ENCODE data around the gene MAP2K3. TPM values are rescaled to one million over a fixed set of nuclear protein-coding genes. Genes with fewer than 3 reads are reported as not detected.
"Not testable (repeated sequence)": the region's sequence is repeated elsewhere in the genome, so short reads cannot be mapped to it uniquely, and the experiment has no call there.

Gene MAP2K3
- total and polyA plus RNA-seq, 2 of the 8 experiments (the other 6 are each of a cell fraction or from before 2014, with no cell fraction given) = 16.9 to 33.5 TPM

DNA sequence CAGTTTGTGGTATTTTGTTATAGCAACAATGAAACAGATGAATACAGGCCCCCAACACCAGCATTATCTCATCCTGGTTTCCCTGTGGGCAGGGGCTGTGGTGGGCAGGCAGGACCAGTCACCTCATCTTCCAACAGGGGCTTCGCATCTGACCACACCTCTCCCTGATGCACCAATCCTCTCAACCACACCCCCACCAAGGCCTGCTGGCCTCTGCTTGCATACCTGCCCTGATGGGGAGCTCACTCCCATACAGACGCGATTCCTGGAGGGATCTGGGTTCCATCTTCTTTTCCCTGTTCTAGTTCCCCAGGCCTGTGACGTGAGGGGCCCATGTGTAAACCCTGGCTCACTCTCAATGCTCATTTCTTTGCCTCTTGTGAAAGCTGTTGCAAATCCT, 34.7 kb downstream of the MAP2K3 start:
- H3K14ac ChIP-seq (ENCODE audit: insufficient read length); DNase-seq (ENCODE audit: low read depth in 1 of 2, low spot score in 2 of 2); POLR2A ChIA-PET (ENCODE audit: partially characterized antibody); H3K27ac ChIP-seq (ENCODE audit: low read depth, low read length); FAIRE-seq; H3K4me3 ChIP-seq (ENCODE audit: extremely low read depth in 1 of 4, insufficient read depth in 2 of 4, low read depth in 3 of 4, low read length in 4 of 4); H3K4ac ChIP-seq (replicated peaks; ENCODE audit: insufficient read length, low read depth, low read length); H3K79me2 ChIP-seq (ENCODE audit: control insufficient read depth in 1 of 2, insufficient read depth in 2 of 2, low read length in 2 of 2); H3K79me1 ChIP-seq (ENCODE audit: low read depth, low read length); H4K20me1 ChIP-seq (replicated peaks in 1 of 2; ENCODE audit: control insufficient read depth in 1 of 2, insufficient read depth in 2 of 2, low read length in 2 of 2); H3K56ac ChIP-seq (replicated peaks; ENCODE audit: insufficient read length, low read depth, low read length); H3K4me1 ChIP-seq (replicated peaks in 1 of 4; ENCODE audit: control insufficient read depth in 3 of 4, insufficient read depth in 4 of 4, low read length in 3 of 4); H3K36me3 ChIP-seq (ENCODE audit: control insufficient read depth in 2 of 4, insufficient read depth in 4 of 4, low read length in 3 of 4); H4K5ac ChIP-seq (ENCODE audit: insufficient read length, low read depth, low read length); H2BK20ac ChIP-seq (ENCODE audit: low read length); H4K91ac ChIP-seq (replicated peaks; ENCODE audit: insufficient read length, low read length); H2BK15ac ChIP-seq (ENCODE audit: low read length); H3K23me2 ChIP-seq (ENCODE audit: low read depth, low read length); H2BK12ac ChIP-seq (ENCODE audit: low read depth, low read length); H3K9ac ChIP-seq (replicated peaks in 1 of 4; ENCODE audit: extremely low read depth in 1 of 4, low read depth in 3 of 4, low read length in 3 of 4); H2BK120ac ChIP-seq (replicated peaks; ENCODE audit: low read depth, low read length); H3K4me2 ChIP-seq (ENCODE audit: insufficient read depth in 1 of 2, low read depth in 2 of 2, low read length in 2 of 2); H2BK5ac ChIP-seq (ENCODE audit: low read depth, low read length); H4K8ac ChIP-seq (ENCODE audit: extremely low read depth, insufficient read depth, low read length); H2AFZ ChIP-seq (ENCODE audit: low read length); H2AK5ac ChIP-seq (ENCODE audit: low read depth, low read length); H3K23ac ChIP-seq (ENCODE audit: insufficient read length): not testable (repeated sequence)
- H3K18ac ChIP-seq (ENCODE audit: extremely low read depth, low read length) = peak overlapping the region; percentile 13; the same call in 1 of the 2 replicates
- WGBS, 2 experiments (ENCODE audit: extremely low coverage in 1 of 2, insufficient coverage in 1 of 2, insufficient read length in 1 of 2, insufficient replicate concordance in 2 of 2, low coverage in 1 of 2, low lambda C conversion rate in 2 of 2, missing lambda C conversion rate in 1 of 2) = 86% methylated on average over 3 of the region's 4 CpGs; no CpG with 5 or more reads in 1 of the 2 experiments
- CTCF ChIA-PET (ENCODE audit: partially characterized antibody) = interaction anchor here (1.2 to 1.5 kb wide), 2 partner anchors 51 to 56 kb away, joined by 3 to 4 read pairs; no protein-coding TSS in a partner anchor
- H3K27me3 ChIP-seq (replicated peaks in 1 of 4; ENCODE audit: control insufficient read depth in 3 of 4, extremely low read depth in 1 of 4, insufficient read depth in 3 of 4, low read length in 3 of 4) = peaks cover 0 to 12% (median 5%) of the 10 kb centered on the region in 4 experiments; a peak in 3 of 7 replicates
- peaks cover 0 to 11% of the 10 kb centered on the region in 2 experiments; a peak in 1 of 4 replicates for H3K9me3 ChIP-seq (ENCODE audit: insufficient read depth in 2 of 2, low read depth in 1 of 2, low read length in 1 of 2)
